BJ (cell line): ENCODE data around the gene KIF6. TPM values are rescaled to one million over a fixed set of nuclear protein-coding genes. Genes with fewer than 3 reads are reported as not detected.

ENCODE experiments used
- CTCF ChIA-PET: fragments of 350-600 bp; formaldehyde crosslinking; extraction: SDS; loops from one replicate; lab custom pipeline; 2021; ENCODE audit warnings: antibody characterized with exemption, inconsistent platforms; lab: Yijun Ruan, JAX
- POLR2A ChIA-PET: fragments of 300-600 bp; sonication (Branson Sonifier 250); formaldehyde crosslinking; extraction: SDS; loops from one replicate; lab custom pipeline; 2021; ENCODE audit warnings: antibody characterized with exemption; lab: Charles Lee
- DNase-seq: peaks from one replicate; pipeline ENCODE4 v3.0.0-alpha.2; 2011; ENCODE audit warnings: low read depth
- H3K27me3 ChIP-seq: 2 replicates; pipeline ENCODE4 v1.6.0; 2011; ENCODE audit warnings: low read length; ENCODE audit not compliant: control insufficient read depth, insufficient read depth
- H3K36me3 ChIP-seq: 2 replicates; pipeline ENCODE4 v1.5.1; 2011; ENCODE audit warnings: low read length; ENCODE audit not compliant: control insufficient read depth, insufficient read depth
- H3K4me3 ChIP-seq: 2 replicates; pipeline ENCODE4 v1.5.1; 2011; ENCODE audit warnings: low read depth, mild to moderate bottlenecking, control low read depth, low read length
- CTCF ChIP-seq: IDR thresholded peaks from 2 replicates; pipeline ENCODE4 v1.5.1; 2011; ENCODE audit warnings: low read depth, mild to moderate bottlenecking, control low read depth, inconsistent platforms, low read length, moderate library complexity; ENCODE audit not compliant: insufficient read depth
- polyA plus RNA-seq: library from polyadenylated mRNA; depleted of rRNA; stranded (reverse); fragments of >200 nt; gene quantifications from 2 replicates; pipeline ENCODE4 v1.2.3, GENCODE V29; 2011

The KIF6 gene
- polyA plus RNA-seq, 1 experiment, result 0.56 TPM

GRCh38 chr6:39565956-39566355 is 159.3 kb downstream of the KIF6 start:
- Histone ChIP-seq H3K27me3 (no peaks in the 10 kb centered on the region), H3K4me3 (no peak overlapping the region), H3K36me3 (no peaks in the 10 kb centered on the region)
- ChIA-PET CTCF (interaction anchor here (0.6 to 1.5 kb wide), 2 partner anchors 96 to 188 kb away, joined by 3 read pairs; no protein-coding TSS in a partner anchor), POLR2A (no interaction called here)
- DNase-seq, result no peak
- no peak for TF ChIP-seq CTCF

GRCh38 chr6:39563566-39564311 is 161.5 kb downstream of the KIF6 start:
- POLR2A ChIA-PET, result no interaction called here

GRCh38 chr6:39561536-39562266 is 163.5 kb downstream of the KIF6 start:
- POLR2A ChIA-PET, result no interaction called here
- Histone ChIP-seq H3K27me3 (no peaks in the 10 kb centered on the region), H3K36me3 (no peaks in the 10 kb centered on the region), H3K4me3 (no peak overlapping the region)
- DNase-seq, result no peak
- CTCF ChIA-PET, result no interaction called here
- TF ChIP-seq CTCF, result no peak

More at GRCh38 chr6:39563566-39564311, 161.5 kb downstream of the KIF6 start:
- CTCF ChIA-PET, result interaction anchor here (1.3 kb wide), 2 partner anchors 14 to 69 kb away, joined by 3 read pairs; no protein-coding TSS in a partner anchor
- no peak for TF ChIP-seq CTCF
- Histone ChIP-seq H3K36me3 (no peaks in the 10 kb centered on the region), H3K4me3 (no peak overlapping the region), H3K27me3 (no peaks in the 10 kb centered on the region)
- no peak for DNase-seq

- no peaks in the 10 kb centered on the region for H3K36me3 ChIP-seq
- H3K4me3 ChIP-seq, result no peak overlapping the region
- H3K27me3 ChIP-seq, result no peaks in the 10 kb centered on the region
- ChIA-PET POLR2A (no interaction called here), CTCF (interaction anchor here (1.0 kb wide), 1 partner anchor 183 kb away, joined by 5 read pairs; no protein-coding TSS in a partner anchor)
- no peak for TF ChIP-seq CTCF
- no peak for DNase-seq
Measured at GRCh38 chr6:39560915-39561314, 164.3 kb downstream of the KIF6 start.

- no peak overlapping the region for H3K4me3 ChIP-seq
- no peak for TF ChIP-seq CTCF
- no peaks in the 10 kb centered on the region for H3K36me3 ChIP-seq
- POLR2A ChIA-PET, result no interaction called here
- DNase-seq, result no peak
- CTCF ChIA-PET, result interaction anchor here (1.2 kb wide), 1 partner anchor 26 kb away, joined by 3 read pairs; no protein-coding TSS in a partner anchor
- H3K27me3 ChIP-seq, result no peaks in the 10 kb centered on the region
Measured at GRCh38 chr6:39558591-39559190, 166.5 kb downstream of the KIF6 start.
